ENCODE data around the gene ZNF264.

ZNF264 gene

DNA sequence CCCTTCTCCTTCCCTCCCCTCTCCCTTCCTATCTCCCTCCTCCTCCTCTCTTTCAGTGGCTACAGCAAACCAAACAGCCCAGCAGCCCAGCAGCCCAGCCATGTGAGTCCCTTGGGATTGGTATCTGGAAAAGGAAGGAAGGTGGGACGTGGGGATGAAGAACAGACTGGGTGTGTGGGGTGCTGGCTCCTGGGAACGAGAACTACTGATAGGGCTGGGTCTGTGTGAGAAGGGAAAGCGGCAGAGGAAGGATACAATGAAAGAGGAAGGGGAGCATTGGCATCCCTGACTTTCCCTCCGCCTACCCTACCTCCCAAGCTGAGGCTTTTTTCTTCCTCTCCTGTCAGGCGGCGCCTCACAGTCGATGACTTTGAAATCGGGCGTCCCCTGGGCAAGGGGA lies 40.4 kb downstream of the ZNF264 start:
- Histone ChIP-seq H3K9me3 (ENCODE audit: insufficient read depth, low read length) (peaks cover 5% of the 10 kb centered on the region; the same call in 1 of the 2 replicates), H3K27me3 (ENCODE audit: insufficient read depth, insufficient read length) (no peaks in the 10 kb centered on the region), H3K4me3 (ENCODE audit: insufficient read length, low read depth) (peak overlapping the region; percentile 8), H3K9ac (ENCODE audit: insufficient read length, low read depth) (no peak overlapping the region), H3K36me3 (ENCODE audit: insufficient read depth, insufficient read length, low read length) (peaks cover 28% of the 10 kb centered on the region), H3K4me1 (ENCODE audit: insufficient read depth, insufficient read length) (no peaks in the 10 kb centered on the region)
- DNase-seq (ENCODE audit: low read depth, low spot score), result no peak
- TF ChIP-seq YY1 (IDR thresholded peaks at IDR 0.05; ENCODE audit: insufficient read depth, insufficient read length) (no peak), ZNF274 (IDR thresholded peaks at IDR 0.05; ENCODE audit: low read depth, low read length) (no peak)

DNA sequence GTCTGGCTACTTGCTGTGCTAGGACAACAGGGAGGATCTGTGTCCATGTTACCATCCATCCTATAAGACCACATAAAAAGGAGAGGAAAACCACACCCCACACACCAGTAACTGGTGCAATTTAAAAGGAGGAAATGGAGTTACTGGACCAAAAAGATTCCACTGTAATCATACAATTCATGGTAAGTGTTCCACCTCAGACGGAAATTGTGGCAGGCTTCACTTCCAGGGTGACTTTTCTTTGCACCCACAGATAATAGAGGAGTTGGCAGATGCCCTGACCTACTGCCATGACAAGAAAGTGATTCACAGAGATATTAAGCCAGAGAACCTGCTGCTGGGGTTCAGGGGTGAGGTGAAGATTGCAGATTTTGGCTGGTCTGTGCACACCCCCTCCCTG lies 41.9 kb downstream of the ZNF264 start:
- no peak for DNase-seq (ENCODE audit: low read depth, low spot score)
- Histone ChIP-seq H3K9ac (ENCODE audit: insufficient read length, low read depth) (no peak overlapping the region), H3K9me3 (ENCODE audit: insufficient read depth, low read length) (peaks cover 5% of the 10 kb centered on the region; the same call in 1 of the 2 replicates), H3K36me3 (ENCODE audit: insufficient read depth, insufficient read length, low read length) (peaks cover 28% of the 10 kb centered on the region), H3K4me3 (ENCODE audit: insufficient read length, low read depth) (no peak overlapping the region), H3K4me1 (ENCODE audit: insufficient read depth, insufficient read length) (no peaks in the 10 kb centered on the region), H3K27me3 (ENCODE audit: insufficient read depth, insufficient read length) (no peaks in the 10 kb centered on the region)
- TF ChIP-seq ZNF274 (IDR thresholded peaks at IDR 0.05; ENCODE audit: low read depth, low read length), result no peak
- TF ChIP-seq YY1 (IDR thresholded peaks at IDR 0.05; ENCODE audit: insufficient read depth, insufficient read length), result no peak
- no peak for TF ChIP-seq SUZ12 (IDR thresholded peaks at IDR 0.05; ENCODE audit: extremely low read depth, insufficient read depth, insufficient read length)

DNA sequence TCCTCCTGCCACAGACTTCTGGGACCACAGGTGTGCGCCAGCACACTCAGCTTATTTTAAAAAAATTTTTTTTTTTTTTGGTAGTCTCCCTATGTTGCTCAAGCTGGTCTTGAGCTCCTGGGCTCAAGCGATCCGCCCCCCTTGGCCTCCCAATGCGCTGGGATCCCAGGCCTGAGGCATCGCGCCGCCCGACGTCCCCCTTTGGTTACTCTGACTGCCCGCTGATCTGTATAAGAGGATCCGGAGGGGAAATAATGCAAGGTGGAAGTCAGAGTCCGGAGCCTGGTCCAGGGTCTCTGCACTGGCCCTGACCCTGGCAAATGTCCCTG lies 48.6 kb downstream of the ZNF264 start:
- Histone ChIP-seq H3K4me3 (ENCODE audit: insufficient read length, low read depth) (peak overlapping the region; percentile 84), H3K27me3 (ENCODE audit: insufficient read depth, insufficient read length) (no peaks in the 10 kb centered on the region), H3K4me1 (ENCODE audit: insufficient read depth, insufficient read length) (no peaks in the 10 kb centered on the region), H3K9ac (ENCODE audit: insufficient read length, low read depth) (peak overlapping the region; percentile 97), H3K9me3 (ENCODE audit: insufficient read depth, low read length) (no peaks in the 10 kb centered on the region), H3K36me3 (ENCODE audit: insufficient read depth, insufficient read length, low read length) (peaks cover 28% of the 10 kb centered on the region)
- DNase-seq (ENCODE audit: low read depth, low spot score), result no peak
- TF ChIP-seq YY1 (IDR thresholded peaks at IDR 0.05; ENCODE audit: insufficient read depth, insufficient read length), result no peak
- no peak for TF ChIP-seq ZNF274 (IDR thresholded peaks at IDR 0.05; ENCODE audit: low read depth, low read length)
- TF ChIP-seq SUZ12 (IDR thresholded peaks at IDR 0.05; ENCODE audit: extremely low read depth, insufficient read depth, insufficient read length), result no peak

DNA sequence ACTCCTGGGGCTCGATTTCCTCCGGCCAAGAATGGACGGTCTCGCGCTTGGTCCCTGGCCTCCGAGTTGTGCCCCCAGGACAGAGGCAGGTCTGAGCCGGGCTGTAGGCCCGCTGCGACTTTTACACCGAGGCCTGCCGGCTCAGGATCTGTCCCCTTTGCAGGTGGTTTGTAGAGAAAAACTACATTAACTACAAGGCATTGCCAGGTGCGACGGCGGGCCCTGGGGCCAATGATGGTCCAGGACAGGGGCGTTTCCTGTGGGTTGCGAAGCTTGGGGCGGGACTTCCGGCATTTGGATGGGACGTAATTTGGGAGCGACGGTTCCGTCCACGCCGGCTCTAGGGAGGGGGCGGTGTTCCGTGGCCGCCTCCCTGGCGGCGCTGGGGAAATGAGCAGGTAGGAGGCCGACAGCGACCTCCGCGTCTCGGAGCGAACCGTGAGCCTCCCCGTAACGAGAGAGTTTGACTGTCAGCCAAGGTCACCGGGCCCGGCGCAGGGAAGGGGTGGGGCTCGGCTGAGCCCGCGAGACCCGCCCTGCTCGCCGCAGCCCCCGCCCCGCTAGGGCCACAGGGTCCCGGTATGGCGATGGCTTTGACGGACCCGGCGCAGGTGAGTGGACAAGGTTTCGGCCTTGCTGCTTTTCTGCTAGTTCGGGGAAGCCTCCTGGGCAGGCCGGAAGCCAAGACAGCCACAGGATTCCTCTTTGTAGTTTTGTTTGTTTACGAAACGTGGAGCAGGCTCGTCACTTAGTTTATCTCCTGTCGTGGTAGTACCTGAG lies 49.2 kb downstream of the ZNF264 start, which contains the start of gene ZNF805:
Gene ZNF805, plus strand, starts transcription at position 322 of the 780 bp plus-strand sequence. Its CDS starts 260 bp downstream, at position 582.
- Histone ChIP-seq H3K4me3 (ENCODE audit: insufficient read length, low read depth) (peak within 1 kb of the TSS; percentile 84), H3K36me3 (ENCODE audit: insufficient read depth, insufficient read length, low read length) (peaks cover 26% of the 10 kb centered on the region), H3K9me3 (ENCODE audit: insufficient read depth, low read length) (no peaks in the 10 kb centered on the region), H3K27me3 (ENCODE audit: insufficient read depth, insufficient read length) (no peaks in the 10 kb centered on the region), H3K9ac (ENCODE audit: insufficient read length, low read depth) (peak within 1 kb of the TSS; percentile 97), H3K4me1 (ENCODE audit: insufficient read depth, insufficient read length) (no peaks in the 10 kb centered on the region)
- TF ChIP-seq SUZ12 (IDR thresholded peaks at IDR 0.05; ENCODE audit: extremely low read depth, insufficient read depth, insufficient read length) (no peak), ZNF274 (IDR thresholded peaks at IDR 0.05; ENCODE audit: low read depth, low read length) (no peak), YY1 (IDR thresholded peaks at IDR 0.05; ENCODE audit: insufficient read depth, insufficient read length) (no peak)
- peak; percentile 84 for DNase-seq (ENCODE audit: low read depth, low spot score)

DNA sequence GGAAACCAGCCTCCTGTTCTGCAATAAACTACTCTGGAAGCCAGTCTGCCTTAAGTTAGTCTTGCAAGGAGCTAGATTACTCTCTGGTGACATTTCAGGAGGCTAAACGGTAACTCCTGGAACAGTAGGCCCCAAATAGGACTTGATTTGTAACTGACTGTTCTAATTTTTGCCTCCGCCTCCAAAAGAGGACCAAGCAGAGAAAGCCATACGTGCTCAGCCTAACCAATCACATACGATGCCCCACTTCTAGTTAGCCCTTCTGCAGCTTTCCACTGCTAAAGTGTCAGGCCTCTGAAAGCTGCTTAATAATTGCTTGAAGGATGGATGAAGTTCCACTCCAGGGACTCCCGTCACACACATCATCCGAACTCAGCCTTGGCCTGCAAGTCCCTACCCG lies 49.9 kb downstream of the ZNF264 start:
- peaks cover 26% of the 10 kb centered on the region for H3K36me3 ChIP-seq (ENCODE audit: insufficient read depth, insufficient read length, low read length)
- TF ChIP-seq YY1 (IDR thresholded peaks at IDR 0.05; ENCODE audit: insufficient read depth, insufficient read length), result no peak
- TF ChIP-seq ZNF274 (IDR thresholded peaks at IDR 0.05; ENCODE audit: low read depth, low read length), result no peak
- TF ChIP-seq SUZ12 (IDR thresholded peaks at IDR 0.05; ENCODE audit: extremely low read depth, insufficient read depth, insufficient read length), result no peak
- DNase-seq (ENCODE audit: low read depth, low spot score), result no peak
- no peaks in the 10 kb centered on the region for H3K9me3 ChIP-seq (ENCODE audit: insufficient read depth, low read length)
- H3K27me3 ChIP-seq (ENCODE audit: insufficient read depth, insufficient read length), result no peaks in the 10 kb centered on the region
- peak overlapping the region; percentile 84 for H3K4me3 ChIP-seq (ENCODE audit: insufficient read length, low read depth)
- no peaks in the 10 kb centered on the region for H3K4me1 ChIP-seq (ENCODE audit: insufficient read depth, insufficient read length)
- H3K9ac ChIP-seq (ENCODE audit: insufficient read length, low read depth), result peak overlapping the region; percentile 97

DNA sequence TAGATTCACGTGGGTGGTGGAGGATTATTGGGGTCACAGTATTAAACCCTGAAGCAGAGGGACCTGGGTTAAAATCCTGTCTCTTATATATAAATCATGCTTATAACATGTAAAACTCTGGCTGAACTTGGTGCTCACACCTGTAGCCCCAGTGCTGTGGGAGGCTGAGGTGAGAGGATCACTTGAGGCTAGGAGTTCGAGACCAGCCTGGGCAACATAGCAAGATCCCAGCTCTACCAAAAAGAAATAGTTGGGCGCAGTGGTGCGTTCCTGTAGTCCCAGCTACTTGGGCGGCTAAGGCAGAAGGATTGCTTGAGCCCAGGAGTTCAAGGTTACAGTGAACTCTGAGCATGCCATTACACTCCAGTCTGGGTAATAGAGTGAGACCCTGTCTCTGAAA lies 51.5 kb downstream of the ZNF264 start:
- Histone ChIP-seq H3K36me3 (ENCODE audit: insufficient read depth, insufficient read length, low read length) (peaks cover 35% of the 10 kb centered on the region), H3K4me3 (ENCODE audit: insufficient read length, low read depth) (no peak overlapping the region), H3K27me3 (ENCODE audit: insufficient read depth, insufficient read length) (no peaks in the 10 kb centered on the region), H3K9me3 (ENCODE audit: insufficient read depth, low read length) (no peaks in the 10 kb centered on the region), H3K9ac (ENCODE audit: insufficient read length, low read depth) (no peak overlapping the region), H3K4me1 (ENCODE audit: insufficient read depth, insufficient read length) (no peaks in the 10 kb centered on the region)
- TF ChIP-seq SUZ12 (IDR thresholded peaks at IDR 0.05; ENCODE audit: extremely low read depth, insufficient read depth, insufficient read length) (no peak), ZNF274 (IDR thresholded peaks at IDR 0.05; ENCODE audit: low read depth, low read length) (no peak), YY1 (IDR thresholded peaks at IDR 0.05; ENCODE audit: insufficient read depth, insufficient read length) (no peak)
- no peak for DNase-seq (ENCODE audit: low read depth, low spot score)

DNA sequence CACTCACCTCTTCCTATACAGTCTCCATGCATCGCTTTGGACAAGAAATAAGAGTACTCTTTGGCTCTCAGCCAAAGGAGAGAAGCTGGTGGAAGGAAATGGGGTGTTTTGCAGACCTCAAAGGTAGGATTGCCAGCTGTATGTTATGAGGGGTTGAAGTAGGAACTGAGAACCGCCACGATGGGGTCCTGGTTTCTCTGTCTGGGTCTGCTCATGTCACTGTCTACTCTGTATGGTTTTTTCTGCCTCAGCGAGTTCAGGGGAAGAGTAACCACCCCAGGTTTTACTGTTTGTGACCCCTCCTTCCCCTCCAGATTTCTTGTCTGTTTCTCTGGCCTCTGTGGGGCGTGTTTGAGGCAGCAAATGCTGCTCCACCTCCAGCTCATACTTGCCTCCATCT lies 53.2 kb downstream of the ZNF264 start:
- H3K27me3 ChIP-seq (ENCODE audit: insufficient read depth, insufficient read length), result no peaks in the 10 kb centered on the region
- H3K4me1 ChIP-seq (ENCODE audit: insufficient read depth, insufficient read length), result no peaks in the 10 kb centered on the region
- TF ChIP-seq ZNF274 (IDR thresholded peaks at IDR 0.05; ENCODE audit: low read depth, low read length) (no peak), SUZ12 (IDR thresholded peaks at IDR 0.05; ENCODE audit: extremely low read depth, insufficient read depth, insufficient read length) (no peak), YY1 (IDR thresholded peaks at IDR 0.05; ENCODE audit: insufficient read depth, insufficient read length) (no peak)
- H3K4me3 ChIP-seq (ENCODE audit: insufficient read length, low read depth), result no peak overlapping the region
- H3K36me3 ChIP-seq (ENCODE audit: insufficient read depth, insufficient read length, low read length), result peaks cover 46% of the 10 kb centered on the region
- DNase-seq (ENCODE audit: low read depth, low spot score), result no peak
- no peak overlapping the region for H3K9ac ChIP-seq (ENCODE audit: insufficient read length, low read depth)
- no peaks in the 10 kb centered on the region for H3K9me3 ChIP-seq (ENCODE audit: insufficient read depth, low read length)

Data from NT2/D1 (cell line).